Keratinocyte (primary cell): ENCODE results near the gene SPDYE4.

Experiments
- CTCF ChIP-seq, 3 experiments: IDR thresholded peaks in 1 of 3; conservative IDR thresholded peaks in 1 of 3; optimal IDR thresholded peaks in 1 of 3; 2 replicates in 2 of 3; 3 replicates in 1 of 3; pipeline versions ENCODE3 to v1.5.1; 2011; ENCODE audit warnings: low read length in 3 of 3, mild to moderate bottlenecking in 3 of 3, moderate library complexity in 2 of 3, control low read depth in 1 of 3, inconsistent platforms in 1 of 3; ENCODE audit not compliant: insufficient read depth in 2 of 3; ENCODE audit errors: extremely low read depth in 1 of 3
- EZH2 ChIP-seq: IDR thresholded peaks from one replicate; pipeline ENCODE4 v1.6.1; 2012; ENCODE audit warnings: inconsistent platforms, mild to moderate bottlenecking, low read length, moderate library complexity

- TF ChIP-seq CTCF (optimal IDR thresholded peaks at IDR 0.05 in 1 of 3, IDR thresholded peaks at IDR 0.05 in 1 of 3, conservative IDR thresholded peaks at IDR 0.05 in 1 of 3; ENCODE audit: extremely low read depth in 1 of 3, insufficient read depth in 2 of 3, low read length in 3 of 3) = no peak
- TF ChIP-seq EZH2 = no peak
These were observed 47.1 kb downstream of the SPDYE4 start for GRCh38 chr17:8711291-8711690.
